SK-N-MC (cell line): ENCODE measurements around the gene PLPPR5.

Source experiments
- EZH2 ChIP-seq: fragments of 200-600 bp; sonication (generic); IDR thresholded peaks from one replicate; pipeline ENCODE4 v1.6.1; 2017; ENCODE audit warnings: antibody characterized with exemption
- POLR2AphosphoS5 ChIP-seq: IDR thresholded peaks from 2 replicates; pipeline ENCODE4 v1.6.1; 2012; ENCODE audit warnings: mild to moderate bottlenecking, low read depth, low read length, borderline replicate concordance

- TF ChIP-seq EZH2 (no peak), POLR2AphosphoS5 (no peak)
Observed at GRCh38 chr1:99017655-99018054, 13.0 kb upstream of the PLPPR5 start.
